NCI-H524 treated with DMSO at 0.1 percent for 48 hours (cell line): ENCODE results near the gene CHIT1.

Experiments used
- DNase-seq: peaks from one replicate; lab custom pipeline; 2025; lab: John Stamatoyannopoulos, UW

The CHIT1 gene

DNA sequence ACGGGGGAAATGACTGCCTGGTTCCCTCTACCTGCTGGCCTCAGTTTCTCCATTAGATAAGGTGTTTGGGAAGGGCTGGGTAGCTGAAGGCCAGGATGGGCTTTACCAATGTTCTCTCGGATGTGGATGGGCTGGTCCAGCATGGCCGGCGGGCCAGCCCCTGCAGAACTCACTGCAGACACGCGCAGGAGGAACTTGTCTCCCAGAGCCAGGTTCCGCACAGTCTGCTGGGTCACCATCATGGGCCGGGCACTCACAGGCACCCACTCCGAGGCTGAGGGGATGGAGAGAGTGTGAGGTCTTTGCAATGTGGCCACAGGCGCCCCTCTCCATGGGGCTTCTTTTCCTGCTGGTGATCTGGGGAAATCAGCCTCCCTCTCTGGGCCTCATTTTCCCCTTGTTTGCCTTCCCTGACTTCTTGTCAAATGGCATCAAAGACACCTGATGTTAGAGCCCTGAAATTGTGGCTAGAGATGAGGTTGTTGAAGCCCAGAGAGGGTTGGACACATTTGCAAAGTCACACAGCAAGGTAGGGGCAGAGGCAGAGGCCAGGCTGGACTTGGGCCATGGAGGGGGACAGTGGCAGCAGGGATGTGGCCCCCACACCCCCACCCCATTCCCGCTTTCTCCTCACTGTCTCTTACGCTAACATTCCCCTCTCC is 55.0 kb downstream of the CHIT1 start:
- DNase-seq = no peak

GRCh38 chr1:203173566-203173965 is 55.9 kb downstream of the CHIT1 start:
- DNase-seq = peak; percentile 79

DNA sequence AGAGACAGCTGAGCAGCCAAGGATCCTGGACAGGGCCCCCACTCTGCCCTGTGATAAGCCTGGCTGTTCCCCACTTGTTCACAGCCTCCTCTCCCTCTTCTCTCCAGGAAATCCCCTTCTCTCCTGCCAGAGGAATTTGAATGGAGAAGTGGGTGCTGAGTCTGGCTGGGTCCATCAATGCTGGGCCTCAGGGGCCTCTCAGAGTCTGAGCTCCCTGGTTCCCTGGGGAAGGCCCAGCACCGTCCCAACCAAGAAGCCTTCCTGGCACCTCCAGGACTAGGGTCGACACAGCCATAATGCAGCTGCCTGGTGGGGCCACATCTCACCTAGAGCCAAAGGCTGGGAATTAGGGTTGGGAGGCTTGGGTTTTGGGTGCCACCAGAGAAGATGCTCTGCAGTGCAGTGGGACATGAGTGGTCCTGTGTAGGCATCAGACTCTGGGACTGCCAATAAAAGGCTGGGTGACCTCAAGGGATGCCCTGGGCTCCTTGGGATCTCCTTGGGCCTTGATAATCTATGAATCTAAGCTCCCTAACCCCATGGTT is 56.4 kb downstream of the CHIT1 start:
- DNase-seq = no peak

DNA sequence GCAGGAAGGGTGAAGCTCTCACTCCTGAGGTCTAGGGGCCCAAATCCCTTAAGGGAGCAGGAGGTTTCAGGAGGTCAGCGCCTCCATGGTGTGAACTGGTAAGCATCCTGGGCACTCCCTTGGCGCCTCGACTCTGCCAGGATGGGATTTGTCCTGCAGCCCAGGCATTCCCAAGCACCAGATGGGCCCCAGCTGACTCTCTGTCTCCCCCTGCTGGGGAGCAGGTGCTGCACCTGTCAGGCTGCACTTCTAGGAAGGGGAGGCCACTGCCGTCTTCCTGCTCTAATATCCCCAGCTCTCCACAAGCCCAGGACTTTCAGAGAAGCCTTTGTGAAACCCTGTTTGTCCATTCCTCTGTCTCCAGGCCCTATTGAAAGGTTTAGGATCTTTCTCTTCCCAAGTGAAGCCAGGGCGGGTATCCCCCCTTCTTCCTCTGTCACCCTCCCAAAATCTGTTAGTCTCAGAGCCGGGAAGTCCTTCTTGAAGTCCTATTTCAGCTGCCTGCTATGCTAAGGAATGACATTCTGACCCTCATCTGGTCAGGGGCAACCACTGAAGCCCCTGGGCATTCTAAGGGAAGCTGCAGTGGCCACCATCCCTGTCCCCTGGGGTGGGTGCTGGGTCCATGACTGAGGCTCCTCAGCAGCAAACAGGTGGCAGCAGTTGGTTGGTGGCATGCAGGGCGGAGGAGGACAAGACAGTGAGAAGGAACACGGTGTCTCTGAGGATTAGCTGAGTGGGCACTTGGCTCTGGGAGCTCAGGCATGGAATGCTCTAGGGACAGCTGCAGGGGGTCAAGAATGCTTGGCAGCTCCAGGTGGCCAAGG is 57.1 kb downstream of the CHIT1 start:
- DNase-seq = peak; percentile 28

DNA sequence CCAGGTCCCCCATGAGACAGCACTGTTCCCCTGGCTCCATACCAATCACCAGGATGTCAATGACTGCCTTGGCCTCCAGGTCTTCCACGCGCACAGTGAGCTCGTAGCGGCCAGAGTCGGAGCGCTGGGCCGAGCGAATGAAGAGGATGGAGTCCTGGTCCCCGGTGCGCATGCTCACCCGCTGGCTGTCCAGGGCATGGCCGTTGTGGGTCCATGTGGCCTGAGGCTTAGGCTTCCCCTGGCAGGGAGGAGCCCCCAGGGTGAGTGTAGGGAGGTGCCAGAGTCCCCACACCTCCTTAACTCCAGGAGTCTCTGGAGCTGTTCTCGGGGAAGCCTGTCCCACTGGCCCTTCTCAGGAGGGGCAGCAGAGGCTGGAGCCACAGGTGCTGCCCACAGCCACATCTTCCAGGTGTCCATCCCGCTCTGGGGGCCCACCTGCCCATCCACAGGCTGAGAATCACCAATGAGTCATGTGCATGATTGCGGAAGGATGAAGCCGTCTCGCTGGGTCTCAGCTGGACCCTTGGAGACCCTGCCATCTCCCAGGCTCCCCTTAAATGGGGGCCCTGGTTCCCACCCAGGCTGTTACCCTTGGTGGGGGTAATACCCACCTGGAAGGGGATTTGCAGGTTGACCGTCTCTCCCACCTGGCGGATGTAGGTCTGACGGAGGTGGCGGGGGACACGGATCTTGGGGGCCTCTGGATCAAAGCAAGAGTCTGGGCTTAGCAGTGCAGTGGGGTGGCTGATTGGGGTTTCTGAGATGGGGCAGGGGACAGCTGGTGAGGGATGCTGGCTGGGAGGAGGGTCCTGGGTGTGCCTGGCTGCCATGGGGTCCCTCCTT is 57.9 kb downstream of the CHIT1 start:
- no peak for DNase-seq

DNA sequence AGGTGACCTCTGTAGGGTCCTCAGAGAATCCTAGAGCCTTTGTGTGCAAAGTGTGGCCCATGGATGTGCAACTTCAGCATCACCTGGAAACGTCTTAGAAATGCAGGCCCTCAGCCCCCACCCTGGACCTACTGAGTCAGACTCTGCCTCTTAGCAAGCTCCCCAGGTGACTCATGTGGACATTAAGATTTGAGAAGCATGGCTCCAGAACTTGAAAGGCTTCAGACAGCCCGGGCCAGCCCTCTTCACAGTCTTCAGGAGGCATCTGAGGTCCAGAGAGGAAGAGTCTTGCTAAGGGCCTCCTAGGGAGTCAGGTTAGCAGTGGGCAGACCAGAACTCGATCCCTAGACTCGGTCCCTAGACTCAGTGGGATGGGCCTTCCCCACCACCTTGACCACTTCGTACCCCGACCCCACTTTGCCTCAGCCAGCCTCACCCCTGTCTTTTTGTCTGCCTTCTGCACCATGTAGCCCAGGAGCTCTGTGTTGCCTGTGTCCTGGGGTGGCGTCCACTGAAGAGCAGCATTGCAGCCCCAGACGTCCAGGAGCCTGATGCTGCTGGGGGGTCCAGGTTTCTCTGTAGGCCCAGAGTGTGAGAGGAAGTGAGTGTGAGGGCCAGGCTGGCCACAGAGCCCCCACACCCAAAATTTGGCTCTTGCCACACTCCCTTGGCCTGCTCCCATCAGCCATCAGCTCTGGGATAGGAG is 58.7 kb downstream of the CHIT1 start:
- no peak for DNase-seq

- DNase-seq = no peak
These were observed 59.5 kb downstream of the CHIT1 start for GRCh38 chr1:203169770-203170520.

GRCh38 chr1:203168991-203169390 is 60.5 kb downstream of the CHIT1 start:
- DNase-seq = no peak

- DNase-seq = no peak
These were observed 61.2 kb downstream of the CHIT1 start for GRCh38 chr1:203168256-203168786.

- DNase-seq = no peak
These were observed 61.6 kb downstream of the CHIT1 start for GRCh38 chr1:203167913-203168200.

- DNase-seq = no peak
These were observed 62.2 kb downstream of the CHIT1 start for GRCh38 chr1:203167026-203167912.

- DNase-seq = no peak
These were observed 63.1 kb downstream of the CHIT1 start for GRCh38 chr1:203166192-203166940.
